Measurements from ENCODE around the gene IL36G.

DNA sequence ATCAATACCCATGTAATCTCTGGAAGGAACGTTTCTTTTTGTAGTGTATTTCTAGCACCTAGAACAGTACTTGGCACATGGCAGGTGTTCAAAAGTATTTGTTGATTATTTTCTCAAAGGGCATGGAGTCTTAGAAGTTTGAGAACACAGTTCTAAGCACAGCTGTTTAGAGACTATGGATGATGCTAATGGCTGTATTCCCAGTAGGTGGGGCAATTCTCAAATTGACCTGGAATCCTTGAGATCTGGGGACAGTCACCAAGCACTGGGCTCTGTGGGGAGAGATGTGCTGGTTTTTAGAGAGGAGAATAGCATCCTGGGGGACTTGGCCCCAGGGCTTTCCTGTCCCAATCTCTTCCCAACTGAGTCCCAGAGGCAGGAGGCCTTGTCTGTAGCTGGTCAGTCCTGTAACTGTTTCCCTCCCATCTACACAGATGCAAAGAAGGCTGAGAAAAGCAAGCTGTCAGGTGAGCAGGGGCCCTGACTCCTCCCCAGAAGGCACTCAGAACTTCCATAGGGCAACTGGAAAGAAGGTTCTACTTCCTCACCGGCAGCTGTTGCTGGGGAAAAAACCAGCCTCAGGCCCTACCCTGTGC lies 17.5 kb upstream of the IL36G start:
- TF ChIP-seq, protein P1, sequence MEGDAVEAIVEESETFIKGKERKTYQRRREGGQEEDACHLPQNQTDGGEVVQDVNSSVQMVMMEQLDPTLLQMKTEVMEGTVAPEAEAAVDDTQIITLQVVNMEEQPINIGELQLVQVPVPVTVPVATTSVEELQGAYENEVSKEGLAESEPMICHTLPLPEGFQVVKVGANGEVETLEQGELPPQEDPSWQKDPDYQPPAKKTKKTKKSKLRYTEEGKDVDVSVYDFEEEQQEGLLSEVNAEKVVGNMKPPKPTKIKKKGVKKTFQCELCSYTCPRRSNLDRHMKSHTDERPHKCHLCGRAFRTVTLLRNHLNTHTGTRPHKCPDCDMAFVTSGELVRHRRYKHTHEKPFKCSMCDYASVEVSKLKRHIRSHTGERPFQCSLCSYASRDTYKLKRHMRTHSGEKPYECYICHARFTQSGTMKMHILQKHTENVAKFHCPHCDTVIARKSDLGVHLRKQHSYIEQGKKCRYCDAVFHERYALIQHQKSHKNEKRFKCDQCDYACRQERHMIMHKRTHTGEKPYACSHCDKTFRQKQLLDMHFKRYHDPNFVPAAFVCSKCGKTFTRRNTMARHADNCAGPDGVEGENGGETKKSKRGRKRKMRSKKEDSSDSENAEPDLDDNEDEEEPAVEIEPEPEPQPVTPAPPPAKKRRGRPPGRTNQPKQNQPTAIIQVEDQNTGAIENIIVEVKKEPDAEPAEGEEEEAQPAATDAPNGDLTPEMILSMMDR (conservative IDR thresholded peaks at IDR 0.05; ENCODE audit: low read length): 0 out of 2 replicates have a peak, but pooled peaks have one; percentile 23
- no peak for TF ChIP-seq EZH2phosphoT487 (IDR thresholded peaks at IDR 0.05; ENCODE audit: borderline replicate concordance, low read depth, low read length)
